ENCODE data around the gene TERB2.
"Not testable (repeated sequence)": the region's sequence is repeated elsewhere in the genome, so short reads cannot be mapped to it uniquely, and the experiment has no call there.

- TF ChIP-seq CTCF, POLR2A, EP300 (IDR thresholded peaks at IDR 0.05): not testable (repeated sequence)
Observed at GRCh38 chr15:45001180-45001579, 44.7 kb downstream of the TERB2 start.

Data from ovary (tissue), 3 donors.